Choroid plexus epithelial cell (primary cell): Measurements from ENCODE around the gene PTF1A.

Experiments
- DNase-seq: peaks from one replicate; pipeline ENCODE4 v3.0.0-alpha.2; 2010; ENCODE audit warnings: low read depth
- H3K4me3 ChIP-seq: 2 replicates; pipeline ENCODE4 v1.5.1; 2011; ENCODE audit warnings: low read depth, mild to moderate bottlenecking, control low read depth, low read length, moderate library complexity
- CTCF ChIP-seq: conservative IDR thresholded peaks from 2 replicates; pipeline ENCODE4 v1.5.1; 2011; ENCODE audit warnings: low read depth, mild to moderate bottlenecking, control low read depth, inconsistent platforms, low read length, moderate library complexity

PTF1A gene

GRCh38 chr10:23172429-23173213 lies 19.5 kb upstream of the PTF1A start:
- no peak for TF ChIP-seq CTCF
- H3K4me3 ChIP-seq: no peak overlapping the region
- no peak for DNase-seq

GRCh38 chr10:23173214-23174073 lies 18.7 kb upstream of the PTF1A start:
- no peak for DNase-seq
- H3K4me3 ChIP-seq: no peak overlapping the region
- no peak for TF ChIP-seq CTCF

GRCh38 chr10:23174074-23174976 lies 17.8 kb upstream of the PTF1A start:
- H3K4me3 ChIP-seq: no peak overlapping the region
- no peak for TF ChIP-seq CTCF
- no peak for DNase-seq

- H3K4me3 ChIP-seq: no peak overlapping the region
- no peak for TF ChIP-seq CTCF
- no peak for DNase-seq
Measured at GRCh38 chr10:23174977-23175512, 17.1 kb upstream of the PTF1A start.

GRCh38 chr10:23186178-23186577 lies 5.9 kb upstream of the PTF1A start:
- TF ChIP-seq CTCF: no peak
- DNase-seq: no peak
- H3K4me3 ChIP-seq: no peak overlapping the region

GRCh38 chr10:23186697-23187096 lies 5.4 kb upstream of the PTF1A start:
- H3K4me3 ChIP-seq: no peak overlapping the region
- DNase-seq: no peak
- no peak for TF ChIP-seq CTCF
